Activated B cell treated with CpG ODN at 0.5 μM for 24 hours (primary cell): ENCODE results near the gene CKM. TPM values are rescaled to one million over a fixed set of nuclear protein-coding genes. Genes with fewer than 3 reads are reported as not detected.

ENCODE experiments used
- ATAC-seq: fragments of 200-7000 bp; cut with Tn5 transposase; one replicate; pipeline ENCODE4 v1.10.0; 2021; ENCODE audit warnings: low read depth, mild to moderate bottlenecking, moderate library complexity
- CTCF ChIA-PET: fragments of 350-600 bp; sonication (Branson Sonifier 250); formaldehyde crosslinking; loops from one replicate; lab custom pipeline; 2021; ENCODE audit warnings: antibody characterized with exemption; lab: Charles Lee
- POLR2A ChIA-PET: fragments of 350-600 bp; sonication (Branson Sonifier 250); formaldehyde crosslinking; loops from one replicate; lab custom pipeline; 2021; ENCODE audit warnings: antibody characterized with exemption; lab: Charles Lee
- DNase-seq: peaks from one replicate; pipeline ENCODE4 v3.0.0; 2022
- H3K27ac Mint-ChIP-seq: one replicate; pipeline ENCODE4 v1.8.0; 2020; ENCODE audit warnings: mixed read lengths
- H3K27me3 Mint-ChIP-seq: one replicate; pipeline ENCODE4 v1.8.0; 2021; ENCODE audit warnings: mixed read lengths
- H3K36me3 Mint-ChIP-seq: one replicate; pipeline ENCODE4 v1.8.0; 2021; ENCODE audit warnings: low read depth, mixed read lengths
- H3K4me1 Mint-ChIP-seq: one replicate; pipeline ENCODE4 v1.8.0; 2021; ENCODE audit warnings: mixed read lengths
- H3K4me3 Mint-ChIP-seq: one replicate; pipeline ENCODE4 v1.8.0; 2020; ENCODE audit warnings: mild to moderate bottlenecking, mixed read lengths
- H3K9me3 Mint-ChIP-seq: one replicate; pipeline ENCODE4 v1.8.0; 2020; ENCODE audit warnings: mixed read lengths
- CTCF ChIP-seq: fragments of 200-600 bp; IDR thresholded peaks from one replicate; pipeline ENCODE4 v1.8.0; 2022; ENCODE audit warnings: antibody characterized with exemption, mild to moderate bottlenecking
- intact Hi-C: fragments of 100-400 bp; cut with micrococcal nuclease; formaldehyde crosslinking; loops from one replicate; pipeline ENCODE4 v1.15.1; 2024
- total RNA-seq: library from RNA; stranded (reverse); gene quantifications from 2 replicates; pipeline ENCODE4 v1.2.3, GENCODE V29; 2022

CKM gene
- total RNA-seq, 1 donor from 2014 or later, result not detected

- ChIA-PET CTCF (no interaction called here), POLR2A (no interaction called here)
- H3K27me3 Mint-ChIP-seq, result no peaks in the 10 kb centered on the region
- no peaks in the 10 kb centered on the region for H3K4me1 Mint-ChIP-seq
- H3K4me3 Mint-ChIP-seq, result no peak overlapping the region
- intact Hi-C loops, result no loop called here
- H3K36me3 Mint-ChIP-seq, result peaks cover 59% of the 10 kb centered on the region
- no peak for TF ChIP-seq CTCF
- no peak overlapping the region for H3K27ac Mint-ChIP-seq
- DNase-seq, result no peak
- ATAC-seq, result no peak
- no peaks in the 10 kb centered on the region for H3K9me3 Mint-ChIP-seq
These were observed 34.2 kb upstream of the CKM start for GRCh38 chr19:45356760-45357444.

- Mint-ChIP-seq H3K4me3 (no peak overlapping the region), H3K9me3 (no peaks in the 10 kb centered on the region), H3K36me3 (peaks cover 52% of the 10 kb centered on the region), H3K4me1 (no peaks in the 10 kb centered on the region), H3K27me3 (no peaks in the 10 kb centered on the region), H3K27ac (no peak overlapping the region)
- no peak for ATAC-seq
- POLR2A ChIA-PET, result no interaction called here
- intact Hi-C loops, result no loop called here
- no peak for DNase-seq
- CTCF ChIA-PET, result no interaction called here
- no peak for TF ChIP-seq CTCF
These were observed 33.2 kb upstream of the CKM start for GRCh38 chr19:45355910-45356309.

GRCh38 chr19:45355402-45355801 is 32.7 kb upstream of the CKM start:
- peaks cover 53% of the 10 kb centered on the region for H3K36me3 Mint-ChIP-seq
- H3K4me3 Mint-ChIP-seq, result no peak overlapping the region
- DNase-seq, result no peak
- H3K27me3 Mint-ChIP-seq, result no peaks in the 10 kb centered on the region
- H3K9me3 Mint-ChIP-seq, result no peaks in the 10 kb centered on the region
- intact Hi-C loops, result no loop called here
- ATAC-seq, result no peak
- no peaks in the 10 kb centered on the region for H3K4me1 Mint-ChIP-seq
- POLR2A ChIA-PET, result no interaction called here
- CTCF ChIA-PET, result no interaction called here
- no peak for TF ChIP-seq CTCF
- H3K27ac Mint-ChIP-seq, result no peak overlapping the region

- ATAC-seq (no peak), DNase-seq (no peak)
- Mint-ChIP-seq H3K4me1 (no peaks in the 10 kb centered on the region), H3K27me3 (no peaks in the 10 kb centered on the region), H3K4me3 (no peak overlapping the region), H3K9me3 (no peaks in the 10 kb centered on the region), H3K36me3 (peaks cover 50% of the 10 kb centered on the region), H3K27ac (no peak overlapping the region)
- intact Hi-C loops, result no loop called here
- CTCF ChIA-PET, result no interaction called here
- TF ChIP-seq CTCF, result no peak
- POLR2A ChIA-PET, result no interaction called here
These were observed 31.7 kb upstream of the CKM start for GRCh38 chr19:45354241-45354842.

GRCh38 chr19:45352914-45353796 is 30.5 kb upstream of the CKM start:
- ATAC-seq, result no peak
- intact Hi-C loops, result no loop called here
- ChIA-PET CTCF (no interaction called here), POLR2A (no interaction called here)
- Mint-ChIP-seq H3K9me3 (no peaks in the 10 kb centered on the region), H3K27me3 (no peaks in the 10 kb centered on the region), H3K4me3 (no peak overlapping the region), H3K36me3 (peaks cover 44% of the 10 kb centered on the region), H3K27ac (no peak overlapping the region), H3K4me1 (no peaks in the 10 kb centered on the region)
- no peak for TF ChIP-seq CTCF
- DNase-seq, result no peak
